ENCODE data around the gene PPARG. TPM values are rescaled to one million over a fixed set of nuclear protein-coding genes. Genes with fewer than 3 reads are reported as not detected.
A peak's percentile ranks its signal among the peaks of the same experiment; 100 is the strongest.

The PPARG gene
- total and polyA plus RNA-seq, 2 of the 13 experiments (the other 11 are each of a cell fraction or from before 2014, with no cell fraction given) = 13.9 to 58.3 TPM

- TF ChIP-seq CC2D1A (CRISPR knock-in tag; IDR thresholded peaks at IDR 0.05) (no peak), RXRB (CRISPR knock-in tag; IDR thresholded peaks at IDR 0.05; ENCODE audit: borderline replicate concordance) (no peak)
Measured at GRCh38 chr3:12307136-12307535, 18.3 kb downstream of the PPARG start (continued).

- FAIRE-seq = peak; percentile 30
- DNase-seq (ENCODE audit: low spot score) = peak; percentile 86
- CTCF ChIA-PET (ENCODE audit: low intra/inter-chr PET ratio, low total read pairs) = no interaction called here
- Histone ChIP-seq H3K27ac (ENCODE audit: extremely low read length, insufficient read depth, low read length) (peak overlapping the region; percentile 38), H3K9ac (ENCODE audit: insufficient read depth, low read depth, low read length) (no peak overlapping the region), H3K4me2 (ENCODE audit: low read depth, low read length) (peak overlapping the region; percentile 14; the same call in 1 of the 2 replicates), H3K79me2 (ENCODE audit: insufficient read depth, low read length) (peaks cover 42% of the 10 kb centered on the region), H3K36me3 (replicated peaks in 1 of 2; ENCODE audit: control insufficient read depth in 1 of 2, insufficient read depth in 2 of 2, low read length in 2 of 2) (0 out of 5 replicates have a peak, but pooled peaks cover 0 to 3% of the 10 kb centered on the region in 2 experiments), H3K4me1 (ENCODE audit: insufficient read depth, low read length) (peaks cover 32% of the 10 kb centered on the region), H3K27me3 (ENCODE audit: control insufficient read depth in 1 of 2, insufficient read depth in 2 of 2, low read length in 2 of 2) (no peaks in the 10 kb centered on the region), H4K20me1 (ENCODE audit: insufficient read depth, low read length) (no peaks in the 10 kb centered on the region), H3K4me3 (replicated peaks in 1 of 3; ENCODE audit: insufficient read depth in 1 of 3, low read depth in 2 of 3, low read length in 3 of 3) (no peak overlapping the region), H3K9me3 (ENCODE audit: low read length) (no peaks in the 10 kb centered on the region), H2AFZ (ENCODE audit: low read length) (no peak overlapping the region)
- peak; percentile 69 for ATAC-seq
- POLR2A ChIA-PET = no interaction called here
- BruUV-seq (replicated peaks) = no TSS peak
- intact Hi-C loops (cut with micrococcal nuclease; ENCODE audit: unreplicated experiment) = no loop called here
- in situ Hi-C loops (cut with HindIII; ENCODE audit: extremely low pct_ligation_motif_present, low pct_unique_long_range_greater_than_20kb) = no loop called here
- TF ChIP-seq ARID5B (CRISPR knock-in tag; IDR thresholded peaks at IDR 0.05) (peak; percentile 74; the same call in 1 of the 2 replicates), NFIC (IDR thresholded peaks at IDR 0.05; ENCODE audit: low read length) (peak; percentile 42; the same call in 1 of the 2 replicates), SMARCC2 (IDR thresholded peaks at IDR 0.05) (no peak), ZNF781 (CRISPR knock-in tag; IDR thresholded peaks at IDR 0.05; ENCODE audit: borderline replicate concordance, not compliant biosample characterization) (no peak), FOXA3 (CRISPR knock-in tag; IDR thresholded peaks at IDR 0.05) (peak; percentile 67), GATAD2A (CRISPR knock-in tag; IDR thresholded peaks at IDR 0.05) (peak; percentile 33), HOMEZ (CRISPR knock-in tag; IDR thresholded peaks at IDR 0.05; ENCODE audit: low read depth) (peak; percentile 86; the same call in 1 of the 2 replicates), TERF1 (CRISPR knock-in tag; IDR thresholded peaks at IDR 0.05) (no peak), FOXK1 (CRISPR knock-in tag; IDR thresholded peaks at IDR 0.05; ENCODE audit: borderline replicate concordance, low read depth) (0 out of 2 replicates have a peak, but pooled peaks have one; percentile 22), TAF1 (CRISPR knock-in tag; IDR thresholded peaks at IDR 0.05) (no peak), KMT2A (CRISPR knock-in tag; IDR thresholded peaks at IDR 0.05) (no peak), ZNF644 (CRISPR knock-in tag; IDR thresholded peaks at IDR 0.05; ENCODE audit: low read depth) (0 out of 2 replicates have a peak, but pooled peaks have one; percentile 23), CHD4 (IDR thresholded peaks at IDR 0.05; ENCODE audit: borderline replicate concordance, low read length) (no peak)
Measured at GRCh38 chr3:12308517-12308916, 19.6 kb downstream of the PPARG start.

All from HepG2 (cell line).